Transverse colon (tissue), 3 donors: ENCODE measurements around the gene EYA2.

Source experiments
- CTCF ChIP-seq, 5 experiments: fragments of 200-600 bp in 3 of 5; fragments of 450-650 bp in 2 of 5; sonication (generic) in 3 of 5; IDR thresholded peaks; 1 replicate in 2 of 5; 2 replicates in 3 of 5; pipeline ENCODE4 v1.5.1; 2016 to 2017; ENCODE audit warnings: antibody characterized with exemption in 5 of 5, inconsistent platforms in 3 of 5, mild to moderate bottlenecking in 2 of 5, moderate library complexity in 1 of 5
- EP300 ChIP-seq: sonication (generic); formaldehyde crosslinking; IDR thresholded peaks from one replicate; pipeline ENCODE4 v1.6.1; 2017; ENCODE audit warnings: antibody characterized with exemption, low read depth
- POLR2A ChIP-seq: fragments of 450-650 bp; IDR thresholded peaks from one replicate; pipeline ENCODE4 v1.6.1; 2016; ENCODE audit warnings: antibody characterized with exemption, mild to moderate bottlenecking, moderate library complexity

- TF ChIP-seq EP300, result no peak
- no peak for TF ChIP-seq CTCF (IDR thresholded peaks at IDR 0.05)
- TF ChIP-seq POLR2A, result no peak
Measured at GRCh38 chr20:47035026-47035590, 140.5 kb downstream of the EYA2 start.
